Lung (tissue), 12 donors: ENCODE results near the gene NIPAL3. TPM values are rescaled to one million over a fixed set of nuclear protein-coding genes. Genes with fewer than 3 reads are reported as not detected.
A peak's percentile ranks its signal among the peaks of the same experiment; 100 is the strongest.

Experiments used
- ATAC-seq: fragments of 200-7000 bp; cut with Tn5 transposase; one replicate; pipeline ENCODE4 v1.9.1; 2020; ENCODE audit warnings: moderate number of reproducible peaks; ENCODE audit not compliant: insufficient read depth, low FRiP score
- DNase-seq, 3 donors: peaks; one replicate each; pipeline ENCODE4 v3.0.0-alpha.2; 2013 to 2017
- H3K27ac ChIP-seq, 2 donors: one replicate each; pipeline ENCODE4 v1.5.1; 2013; ENCODE audit warnings: mild to moderate bottlenecking in 2 of 2, moderate library complexity in 2 of 2, control low read depth in 1 of 2, inconsistent platforms in 1 of 2, low read depth in 1 of 2, low read length in 1 of 2
- H3K27me3 ChIP-seq, 3 donors: one replicate each; pipeline ENCODE4 v1.5.1; 2013; ENCODE audit warnings: low read length in 2 of 3; ENCODE audit not compliant: control insufficient read depth in 3 of 3, insufficient read depth in 3 of 3
- H3K36me3 ChIP-seq, 4 donors: one replicate each; pipeline ENCODE4 v1.5.1; 2013; ENCODE audit warnings: low read length in 4 of 4, mild to moderate bottlenecking in 1 of 4, moderate library complexity in 1 of 4; ENCODE audit not compliant: control insufficient read depth in 4 of 4, insufficient read depth in 4 of 4
- H3K4me1 ChIP-seq, 5 donors: one replicate each; pipeline ENCODE4 v1.5.1; 2013; ENCODE audit warnings: low read length in 5 of 5, mild to moderate bottlenecking in 2 of 5, moderate library complexity in 1 of 5; ENCODE audit not compliant: control insufficient read depth in 5 of 5, insufficient read depth in 5 of 5
- H3K4me3 ChIP-seq: one replicate; pipeline ENCODE4 v1.5.1; 2013; ENCODE audit warnings: mild to moderate bottlenecking, control low read depth, moderate library complexity
- H3K9ac ChIP-seq, 2 donors: one replicate each; pipeline ENCODE4 v1.5.1; 2013; ENCODE audit warnings: low read length in 2 of 2, control low read depth in 1 of 2; ENCODE audit not compliant: insufficient read depth in 1 of 2
- H3K9me3 ChIP-seq, 4 donors: one replicate each; pipeline ENCODE4 v1.5.1; 2013; ENCODE audit warnings: low read length in 3 of 4, mild to moderate bottlenecking in 1 of 4, moderate library complexity in 1 of 4; ENCODE audit not compliant: control insufficient read depth in 4 of 4, insufficient read depth in 3 of 4
- WGBS, 2 donors: extraction: QIAGEN DNeasy Blood & Tissue Kit; methylation state at CpG; one replicate each; pipeline ENCODE4 v1.1.7; 2013; 5-methylcytosine and 5-hydroxymethylcytosine counted together
- polyA plus RNA-seq, 2 donors: library from polyadenylated mRNA; stranded (reverse); fragments of 200-250 nt; gene quantifications; one replicate each; pipeline ENCODE4 v1.2.1, GENCODE V29; 2013
- total RNA-seq, 2 donors: library from RNA; depleted of rRNA in 1 of 2; stranded (reverse); fragments of >200 nt in 1 of 2; gene quantifications; one replicate each; pipeline ENCODE4 v1.2.1, GENCODE V29; 2014 to 2021
- TF ChIP-seq, protein P1 (sequence below): IDR thresholded peaks from 2 replicates; pipeline ENCODE4 v1.5.1; 2012; ENCODE audit warnings: mild to moderate bottlenecking; ENCODE audit errors: control extremely low read depth, extremely low read depth
- donor health status: control.
- donor health status: control.
- donor health status: Bipolar disorder and iron deficiency.
- donor health status: healthy.
- donor health status: DM: yes; HTN: yes; CAD: no.

The NIPAL3 gene
- total and polyA plus RNA-seq, 4 donors, result 11.9 to 31.8 (median 19.8) TPM

DNA sequence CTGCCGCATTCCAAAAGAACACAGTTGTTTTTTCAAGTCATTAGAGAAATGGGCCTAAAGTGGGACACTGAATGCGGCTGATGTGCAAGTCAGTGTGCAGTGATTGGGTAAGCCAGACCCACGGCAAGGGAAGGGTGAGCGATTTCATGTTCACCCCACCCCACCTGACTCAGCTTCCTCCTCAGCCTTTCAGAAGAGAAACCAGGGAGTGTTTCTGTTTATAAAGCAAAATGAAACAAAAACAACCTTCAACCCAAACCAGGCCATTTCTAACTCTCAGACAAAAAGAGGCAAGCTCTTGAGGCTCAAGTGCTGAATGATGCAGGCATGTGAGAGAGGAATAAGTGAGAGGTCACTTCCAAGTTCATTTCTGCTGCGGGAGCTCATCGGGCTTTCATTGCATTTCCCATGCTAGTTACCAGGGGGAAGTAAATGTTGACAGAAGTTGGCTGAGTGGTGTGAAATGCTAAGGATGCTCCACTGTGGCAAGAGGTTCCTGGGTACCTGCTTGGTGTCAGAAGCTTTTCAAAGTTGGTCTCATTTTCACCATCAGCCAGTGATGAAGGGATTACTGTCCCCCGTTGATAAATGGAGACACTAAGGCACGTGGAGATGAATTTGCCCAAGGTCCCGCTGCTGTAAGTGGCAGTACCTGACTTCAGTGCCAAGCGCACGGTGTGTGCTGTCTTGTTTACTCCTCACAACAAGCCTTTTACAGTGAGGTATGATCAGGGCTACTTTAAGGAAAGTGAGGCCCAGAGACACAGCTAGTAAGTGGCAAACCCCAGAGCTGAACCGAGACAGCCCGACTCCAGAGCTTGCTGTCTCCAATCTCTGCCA, 31.1 kb upstream of the NIPAL3 start:
- peak; percentile 29 to 63 (median 60) for DNase-seq
- ATAC-seq, result peak; percentile 78
- H3K4me3 ChIP-seq, result no peak overlapping the region
- 61 to 64% methylated on average over 13 of the region's 13 CpGs for WGBS, 2 donors
- H3K27ac ChIP-seq, result peak overlapping the region in 1 of 2 donors; percentile 84
- no peaks in the 10 kb centered on the region for H3K27me3 ChIP-seq
- no peaks in the 10 kb centered on the region for H3K9me3 ChIP-seq
- H3K36me3 ChIP-seq, result peaks cover 0 to 2% (median 0%) of the 10 kb centered on the region in 4 donors
- H3K9ac ChIP-seq, result no peak overlapping the region
- peaks cover 0 to 16% (median 10%) of the 10 kb centered on the region in 5 donors for H3K4me1 ChIP-seq
- TF ChIP-seq, protein P1, sequence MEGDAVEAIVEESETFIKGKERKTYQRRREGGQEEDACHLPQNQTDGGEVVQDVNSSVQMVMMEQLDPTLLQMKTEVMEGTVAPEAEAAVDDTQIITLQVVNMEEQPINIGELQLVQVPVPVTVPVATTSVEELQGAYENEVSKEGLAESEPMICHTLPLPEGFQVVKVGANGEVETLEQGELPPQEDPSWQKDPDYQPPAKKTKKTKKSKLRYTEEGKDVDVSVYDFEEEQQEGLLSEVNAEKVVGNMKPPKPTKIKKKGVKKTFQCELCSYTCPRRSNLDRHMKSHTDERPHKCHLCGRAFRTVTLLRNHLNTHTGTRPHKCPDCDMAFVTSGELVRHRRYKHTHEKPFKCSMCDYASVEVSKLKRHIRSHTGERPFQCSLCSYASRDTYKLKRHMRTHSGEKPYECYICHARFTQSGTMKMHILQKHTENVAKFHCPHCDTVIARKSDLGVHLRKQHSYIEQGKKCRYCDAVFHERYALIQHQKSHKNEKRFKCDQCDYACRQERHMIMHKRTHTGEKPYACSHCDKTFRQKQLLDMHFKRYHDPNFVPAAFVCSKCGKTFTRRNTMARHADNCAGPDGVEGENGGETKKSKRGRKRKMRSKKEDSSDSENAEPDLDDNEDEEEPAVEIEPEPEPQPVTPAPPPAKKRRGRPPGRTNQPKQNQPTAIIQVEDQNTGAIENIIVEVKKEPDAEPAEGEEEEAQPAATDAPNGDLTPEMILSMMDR, result no peak

DNA sequence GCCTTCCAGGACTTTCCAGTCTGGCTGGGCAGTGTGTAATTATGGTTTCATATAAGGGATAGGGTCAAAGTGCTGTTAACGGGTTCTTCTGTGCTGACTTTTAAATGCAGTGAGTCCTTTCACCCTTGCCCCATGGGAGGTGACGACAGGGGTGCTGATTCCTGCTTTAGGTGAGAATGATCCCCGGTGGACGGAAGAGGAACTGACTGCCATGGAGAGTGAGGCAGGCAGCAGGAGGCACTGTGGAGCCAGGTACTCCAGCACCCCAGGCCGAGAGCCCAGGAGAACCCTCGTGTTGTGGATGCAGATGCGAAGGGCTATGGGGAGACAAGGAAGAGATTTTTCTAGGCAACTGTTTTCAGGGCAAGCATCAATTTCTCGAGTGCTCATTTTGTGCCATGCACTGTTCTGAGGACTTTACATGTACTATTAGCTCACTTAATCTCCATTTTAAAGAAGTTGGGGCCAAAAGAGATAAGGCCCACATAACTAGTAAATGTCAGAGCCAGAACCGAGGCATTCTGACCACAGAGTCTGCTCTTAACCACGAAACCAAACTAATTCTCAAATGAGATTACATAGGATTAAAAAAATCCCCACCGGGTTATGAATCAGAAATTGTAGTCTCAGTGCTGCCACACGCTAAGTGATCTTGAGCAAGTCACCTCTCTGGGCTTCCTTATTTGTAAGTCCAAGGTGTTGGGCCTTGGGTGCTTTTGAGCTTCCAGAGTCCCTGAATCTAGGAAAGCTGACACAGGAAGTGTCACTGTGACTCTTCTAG, 30.3 kb upstream of the NIPAL3 start:
- ATAC-seq (no peak), DNase-seq (no peak)
- Histone ChIP-seq H3K4me1 (peaks cover 0 to 16% (median 10%) of the 10 kb centered on the region in 5 donors), H3K9ac (no peak overlapping the region), H3K27ac (peak overlapping the region in 1 of 2 donors; percentile 84), H3K4me3 (no peak overlapping the region), H3K27me3 (no peaks in the 10 kb centered on the region), H3K9me3 (no peaks in the 10 kb centered on the region), H3K36me3 (peaks cover 0 to 2% (median 0%) of the 10 kb centered on the region in 4 donors)
- WGBS, 2 donors, result 82 to 83% methylated on average over 12 of the region's 12 CpGs
- TF ChIP-seq, protein P1, result no peak

DNA sequence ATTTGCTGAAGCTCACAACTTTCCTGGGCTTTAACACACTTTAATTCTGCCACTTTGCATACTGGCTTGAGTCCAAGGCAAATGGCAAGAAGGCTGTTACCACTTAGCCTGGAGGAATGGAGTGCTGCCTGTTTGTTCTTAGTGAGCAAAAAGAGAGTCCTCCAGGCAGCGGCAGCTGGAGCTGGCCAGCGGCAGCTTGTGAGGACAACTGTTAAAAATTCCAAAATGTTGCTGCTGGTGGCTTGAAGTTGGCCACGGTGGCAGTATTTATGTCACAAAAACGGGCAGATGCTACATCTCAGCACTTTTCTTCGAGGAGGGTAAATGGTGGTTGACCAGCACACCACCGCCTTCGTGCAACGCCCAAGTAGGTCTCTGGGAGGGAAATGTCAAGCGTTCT, 29.4 kb upstream of the NIPAL3 start:
- Histone ChIP-seq H3K4me3 (no peak overlapping the region), H3K9ac (no peak overlapping the region), H3K27me3 (no peaks in the 10 kb centered on the region), H3K4me1 (peaks cover 0 to 17% (median 10%) of the 10 kb centered on the region in 5 donors), H3K36me3 (peaks cover 0 to 2% (median 0%) of the 10 kb centered on the region in 4 donors), H3K27ac (no peak overlapping the region), H3K9me3 (no peaks in the 10 kb centered on the region)
- DNase-seq, result peak; percentile 76 to 86 (median 76)
- ATAC-seq, result no peak
- WGBS, 2 donors, result 70 to 89% methylated on average over 9 of the region's 9 CpGs
- TF ChIP-seq, protein P1, result no peak
